Bronchial epithelial cell (primary cell): ENCODE measurements around the gene GLMP. TPM values are rescaled to one million over a fixed set of nuclear protein-coding genes. Genes with fewer than 3 reads are reported as not detected.

Source experiments
- DNase-seq: peaks from one replicate; pipeline ENCODE4 v3.0.0-alpha.2; 2010; ENCODE audit warnings: low read depth
- FAIRE-seq: peaks from 2 replicates; lab custom pipeline; 2011; peaks lifted over from hg19 to GRCh38; lab: Jason Lieb, UNC
- H3K27me3 ChIP-seq: 2 replicates; pipeline ENCODE4 v1.5.1; 2011; ENCODE audit warnings: low read length; ENCODE audit not compliant: control insufficient read depth, insufficient read depth
- H3K36me3 ChIP-seq: 2 replicates; pipeline ENCODE4 v1.5.1; 2011; ENCODE audit warnings: low read length; ENCODE audit not compliant: control insufficient read depth, insufficient read depth
- H3K4me3 ChIP-seq: 2 replicates; pipeline ENCODE4 v1.5.1; 2011; ENCODE audit warnings: mild to moderate bottlenecking, low read depth, low read length, control low read depth
- total RNA-seq: library from RNA; depleted of rRNA; stranded (reverse); fragments of >200 nt; gene quantifications from 2 replicates; pipeline ENCODE4 v1.2.1, GENCODE V29; 2014
- TF ChIP-seq, protein P1 (sequence below): IDR thresholded peaks from 2 replicates; pipeline ENCODE4 v1.5.1; 2011; ENCODE audit warnings: mild to moderate bottlenecking, moderate library complexity, low read length, control low read depth, inconsistent platforms; ENCODE audit not compliant: insufficient read depth, severe bottlenecking

The GLMP gene
- total RNA-seq, 1 donor from 2014 or later = 34.2 TPM

DNA sequence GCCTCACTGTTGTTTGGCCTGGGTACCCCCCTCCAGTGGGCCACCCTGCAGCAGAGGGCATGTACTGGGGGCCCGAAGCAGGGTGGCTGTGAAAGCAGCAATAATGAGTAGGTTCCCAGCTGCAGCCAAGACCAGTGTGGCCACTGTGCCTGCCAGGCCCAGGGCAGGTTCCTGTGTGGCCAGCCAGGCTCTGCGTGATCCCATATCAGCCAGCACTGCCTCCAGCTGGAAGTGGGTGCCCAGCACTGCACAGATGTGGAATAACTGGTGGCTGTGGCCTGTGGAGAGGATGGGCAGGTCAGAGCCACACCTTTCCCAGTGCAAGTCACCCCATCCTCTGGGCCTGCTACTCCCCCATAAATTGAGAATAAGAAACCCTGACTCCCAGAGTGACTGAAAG is 51.4 kb downstream of the GLMP start:
- Histone ChIP-seq H3K27me3 (no peaks in the 10 kb centered on the region), H3K36me3 (peaks cover 2% of the 10 kb centered on the region), H3K4me3 (no peak overlapping the region)
- FAIRE-seq (no peak), DNase-seq (no peak)
- TF ChIP-seq, protein P1, sequence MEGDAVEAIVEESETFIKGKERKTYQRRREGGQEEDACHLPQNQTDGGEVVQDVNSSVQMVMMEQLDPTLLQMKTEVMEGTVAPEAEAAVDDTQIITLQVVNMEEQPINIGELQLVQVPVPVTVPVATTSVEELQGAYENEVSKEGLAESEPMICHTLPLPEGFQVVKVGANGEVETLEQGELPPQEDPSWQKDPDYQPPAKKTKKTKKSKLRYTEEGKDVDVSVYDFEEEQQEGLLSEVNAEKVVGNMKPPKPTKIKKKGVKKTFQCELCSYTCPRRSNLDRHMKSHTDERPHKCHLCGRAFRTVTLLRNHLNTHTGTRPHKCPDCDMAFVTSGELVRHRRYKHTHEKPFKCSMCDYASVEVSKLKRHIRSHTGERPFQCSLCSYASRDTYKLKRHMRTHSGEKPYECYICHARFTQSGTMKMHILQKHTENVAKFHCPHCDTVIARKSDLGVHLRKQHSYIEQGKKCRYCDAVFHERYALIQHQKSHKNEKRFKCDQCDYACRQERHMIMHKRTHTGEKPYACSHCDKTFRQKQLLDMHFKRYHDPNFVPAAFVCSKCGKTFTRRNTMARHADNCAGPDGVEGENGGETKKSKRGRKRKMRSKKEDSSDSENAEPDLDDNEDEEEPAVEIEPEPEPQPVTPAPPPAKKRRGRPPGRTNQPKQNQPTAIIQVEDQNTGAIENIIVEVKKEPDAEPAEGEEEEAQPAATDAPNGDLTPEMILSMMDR = no peak

DNA sequence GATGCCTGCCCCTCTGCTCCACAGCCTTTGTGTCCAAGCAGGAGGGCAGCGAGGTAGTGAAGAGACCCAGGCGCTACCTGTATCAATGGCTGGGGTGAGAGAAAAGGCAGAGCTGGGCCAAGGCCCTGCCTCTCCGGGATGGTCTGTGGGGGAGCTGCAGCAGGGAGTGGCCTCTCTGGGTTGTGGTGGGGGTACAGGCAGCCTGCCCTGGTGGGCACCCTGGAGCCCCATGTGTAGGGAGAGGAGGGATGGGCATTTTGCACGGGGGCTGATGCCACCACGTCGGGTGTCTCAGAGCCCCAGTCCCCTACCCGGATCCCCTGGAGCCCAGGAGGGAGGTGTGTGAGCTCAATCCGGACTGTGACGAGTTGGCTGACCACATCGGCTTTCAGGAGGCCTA is 52.7 kb downstream of the GLMP start:
- peaks cover 3% of the 10 kb centered on the region for H3K36me3 ChIP-seq
- H3K4me3 ChIP-seq = no peak overlapping the region
- no peak for DNase-seq
- FAIRE-seq = no peak
- no peaks in the 10 kb centered on the region for H3K27me3 ChIP-seq
- TF ChIP-seq, protein P1 = no peak

Other genes with a start within 250 kb of the GLMP start
- 13.7 and 17.4 TPM in 2 replicates for gene UBQLN4, start 241.9 kb downstream of the GLMP start, total RNA-seq
- gene LAMTOR2, start 240.9 kb downstream of the GLMP start, total RNA-seq = 46.6 and 74.6 TPM in 2 replicates
- gene RAB25, start 234.5 kb downstream of the GLMP start, total RNA-seq = 30.3 and 83.7 TPM in 2 replicates
- 0.13 and 0.53 TPM in 2 replicates for gene MEX3A, start 213.2 kb downstream of the GLMP start, total RNA-seq
- 561 and 638 TPM in 2 replicates for gene LMNA, start 181.0 kb downstream of the GLMP start, total RNA-seq
- 1.8 and 16.9 TPM in 2 replicates for gene SEMA4A, start 142.1 kb downstream of the GLMP start, total RNA-seq
- gene SLC25A44, start 101.6 kb downstream of the GLMP start, total RNA-seq = 5.8 and 7.4 TPM in 2 replicates
- gene PMF1, start 82.7 kb downstream of the GLMP start, total RNA-seq = 55.3 and 55.9 TPM in 2 replicates
- gene BGLAP, start 53.5 kb downstream of the GLMP start, total RNA-seq = 0.51 TPM in 1 of 2 replicates, not detected in the other
- 0.26 and 1.3 TPM in 2 replicates for gene PAQR6, start 47.6 kb downstream of the GLMP start, total RNA-seq
- gene SMG5, start 12.9 kb downstream of the GLMP start, total RNA-seq = 57.4 and 67.0 TPM in 2 replicates
- gene TMEM79, start 11.4 kb downstream of the GLMP start, total RNA-seq = 7.1 and 30.7 TPM in 2 replicates
- gene VHLL, start 3.6 kb upstream of the GLMP start, total RNA-seq = 0.26 and 0.77 TPM in 2 replicates
- gene CCT3, start 42.6 kb upstream of the GLMP start, total RNA-seq = 281 and 377 TPM in 2 replicates
- 0.77 TPM in 1 of 2 replicates, not detected in the other for gene TSACC, start 42.8 kb upstream of the GLMP start, total RNA-seq
- under 0.01 and 0.13 TPM in 2 replicates for gene RHBG, start 73.5 kb upstream of the GLMP start, total RNA-seq
- 1.3 and 4.9 TPM in 2 replicates for gene MEF2D, start 205.1 kb upstream of the GLMP start, total RNA-seq